GM21360 (cell line): Measurements from ENCODE around the gene MTG1.
"Not testable (repeated sequence)": the region's sequence is repeated elsewhere in the genome, so short reads cannot be mapped to it uniquely, and the experiment has no call there.

Source experiments
- ATAC-seq: cut with Tn5 transposase; IDR thresholded peaks from one replicate; pipeline ENCODE4 v1.9.1; 2021; ENCODE audit warnings: mild to moderate bottlenecking, moderate library complexity; ENCODE audit not compliant: unreplicated experiment

The MTG1 gene

GRCh38 chr10:133397938-133398337, 4.0 kb downstream of the MTG1 start:
- no peak for ATAC-seq

- ATAC-seq: no peak
Measured at GRCh38 chr10:133399123-133399601, 5.2 kb downstream of the MTG1 start.

- ATAC-seq: peak; percentile 59
Measured at GRCh38 chr10:133400624-133401424, 6.9 kb downstream of the MTG1 start.

GRCh38 chr10:133401500-133401899, 7.5 kb downstream of the MTG1 start:
- ATAC-seq: no peak

- ATAC-seq: no peak
Measured at GRCh38 chr10:133401981-133402725, 8.2 kb downstream of the MTG1 start.

- ATAC-seq: no peak
Measured at GRCh38 chr10:133403359-133403758, 9.4 kb downstream of the MTG1 start.

- no peak for ATAC-seq
Measured at GRCh38 chr10:133403784-133404183, 9.8 kb downstream of the MTG1 start.

- no peak for ATAC-seq
Measured at GRCh38 chr10:133405272-133405671, 11.3 kb downstream of the MTG1 start.

GRCh38 chr10:133405844-133406527, 12.0 kb downstream of the MTG1 start:
- peak; percentile 51 for ATAC-seq

GRCh38 chr10:133411523-133412380, 17.8 kb downstream of the MTG1 start:
- no peak for ATAC-seq

- no peak for ATAC-seq
Measured at GRCh38 chr10:133412381-133412711, 18.4 kb downstream of the MTG1 start.

- ATAC-seq: not testable (repeated sequence)
Measured at GRCh38 chr10:133414401-133414800, 20.4 kb downstream of the MTG1 start.

- no peak for ATAC-seq
Measured at GRCh38 chr10:133415752-133416151, 21.8 kb downstream of the MTG1 start.

- no peak for ATAC-seq
Measured at GRCh38 chr10:133418289-133418993, 24.5 kb downstream of the MTG1 start.

- no peak for ATAC-seq
Measured at GRCh38 chr10:133419211-133419950, 25.4 kb downstream of the MTG1 start.

- no peak for ATAC-seq
Measured at GRCh38 chr10:133420028-133420427, 26.1 kb downstream of the MTG1 start.

GRCh38 chr10:133420579-133420978, 26.6 kb downstream of the MTG1 start:
- no peak for ATAC-seq

GRCh38 chr10:133421336-133422222, 27.6 kb downstream of the MTG1 start:
- ATAC-seq: no peak
